Psoas muscle (tissue), 8 donors: ENCODE measurements around the gene HIBADH. TPM values are rescaled to one million over a fixed set of nuclear protein-coding genes. Genes with fewer than 3 reads are reported as not detected.

Experiments
- ATAC-seq, 4 donors: fragments of 200-7000 bp; cut with Tn5 transposase; one replicate each; pipeline ENCODE4 v1.9.1; 2020; ENCODE audit warnings: moderate library complexity in 3 of 4, mild to moderate bottlenecking in 2 of 4
- DNase-seq, 2 donors: peaks; one replicate each; pipeline ENCODE4 v3.0.0-alpha.2; 2020
- H3K27ac ChIP-seq: fragments of 200-600 bp; one replicate; pipeline ENCODE4 v1.8.0; 2022
- H3K27me3 ChIP-seq, 3 donors: fragments of 200-600 bp in 1 of 3; one replicate each; pipeline versions ENCODE4 v1.6.1 to v1.8.0; 2013 to 2022; ENCODE audit warnings: low read length in 2 of 3, mild to moderate bottlenecking in 2 of 3, moderate library complexity in 1 of 3; ENCODE audit not compliant: insufficient read depth in 3 of 3
- H3K36me3 ChIP-seq, 2 donors: fragments of 200-600 bp in 1 of 2; one replicate each; pipeline versions ENCODE4 v1.6.1 to v1.8.0; 2013 to 2022; ENCODE audit warnings: low read depth in 1 of 2, mild to moderate bottlenecking in 1 of 2, moderate library complexity in 1 of 2; ENCODE audit not compliant: insufficient read depth in 1 of 2
- H3K4me1 ChIP-seq: fragments of 200-600 bp; one replicate; pipeline ENCODE4 v1.8.0; 2022
- H3K4me3 ChIP-seq: fragments of 200-600 bp; one replicate; pipeline ENCODE4 v1.8.0; 2022; ENCODE audit warnings: mild to moderate bottlenecking
- H3K9me3 ChIP-seq: fragments of 200-600 bp; one replicate; pipeline ENCODE4 v1.8.0; 2022
- WGBS, 3 donors: extraction: QIAGEN DNeasy Blood & Tissue Kit; methylation state at CpG; one replicate each; pipeline versions ENCODE4 v1.1.6 to v1.1.7; 2013; 5-methylcytosine and 5-hydroxymethylcytosine counted together
- intact Hi-C, 2 donors: fragments of 100-400 bp; cut with DNase I; formaldehyde crosslinking; loops; one replicate each; pipeline versions ENCODE4 v1.11.0 to v1.14.2; 2022
- polyA plus RNA-seq, 3 donors: library from polyadenylated mRNA; stranded (reverse); fragments of 200-250 nt; gene quantifications; one replicate each; pipeline ENCODE4 v1.2.3, GENCODE V29; 2013
- total RNA-seq, 4 donors: library from RNA; stranded (reverse); fragmentation: NEBNext Ultra II Directional in 2 of 4; extraction: Animal tissue kit (Norgen Biotek cat#: 25700) in 2 of 4; gene quantifications; one replicate each; pipeline versions ENCODE4 v1.2.1 to v1.2.4, GENCODE V29; 2021 to 2023
- TF ChIP-seq, protein P1 (sequence below): fragments of 200-600 bp; IDR thresholded peaks from one replicate; pipeline ENCODE4 v1.8.0; 2022; ENCODE audit warnings: antibody characterized with exemption
- donor health status: healthy with polysubstance abuse.
- donor health status: DM: no; HTN: no; CAD: no; lungs with moderate emphysema.
- donor health status: Bipolar disorder and iron deficiency.
- donor health status: healthy.
- donor health status: DM: yes; HTN: yes; CAD: no.
- donor health status: DM: no; HTN: no; CAD: no.
- donor health status: DM: no; HTN: no; CAD: no.
- donor health status: DM: yes; HTN: yes; CAD: no.

The HIBADH gene
- total and polyA plus RNA-seq, 7 donors: 25.2 to 67.7 (median 44.5) TPM

DNA sequence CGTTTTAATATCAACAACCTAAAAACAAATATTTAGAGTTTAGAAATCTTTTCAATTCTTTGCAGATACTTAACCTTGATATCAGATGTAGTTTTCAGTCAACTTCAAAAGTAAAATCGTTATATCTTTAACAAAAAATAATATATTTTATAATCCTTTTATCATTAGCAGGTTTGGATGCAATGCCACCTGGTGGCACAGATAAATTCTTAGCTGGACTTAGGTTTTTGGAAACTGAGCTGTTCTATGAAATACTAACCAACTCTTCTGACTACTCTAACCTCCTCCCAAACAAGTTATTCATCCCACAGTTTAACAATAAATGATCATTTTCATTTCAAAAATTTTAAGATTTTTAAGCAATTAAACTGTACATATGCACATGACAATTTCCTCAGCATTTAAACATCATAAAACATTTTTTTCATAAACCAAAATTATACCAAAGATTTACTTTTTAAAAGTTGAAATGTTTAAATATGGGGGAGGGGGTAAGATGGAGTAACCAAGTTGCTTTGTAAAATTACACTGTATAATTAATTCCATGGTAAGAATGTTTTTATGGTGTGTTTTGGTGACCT lies 56.9 kb downstream of the HIBADH start:
- ATAC-seq (no peak), DNase-seq (no peak)
- Histone ChIP-seq H3K27ac (no peak overlapping the region), H3K27me3 (no peaks in the 10 kb centered on the region), H3K4me3 (no peak overlapping the region), H3K4me1 (peaks cover 8% of the 10 kb centered on the region), H3K9me3 (no peaks in the 10 kb centered on the region), H3K36me3 (no peaks in the 10 kb centered on the region)
- intact Hi-C loops: no loop called here
- TF ChIP-seq, protein P1, sequence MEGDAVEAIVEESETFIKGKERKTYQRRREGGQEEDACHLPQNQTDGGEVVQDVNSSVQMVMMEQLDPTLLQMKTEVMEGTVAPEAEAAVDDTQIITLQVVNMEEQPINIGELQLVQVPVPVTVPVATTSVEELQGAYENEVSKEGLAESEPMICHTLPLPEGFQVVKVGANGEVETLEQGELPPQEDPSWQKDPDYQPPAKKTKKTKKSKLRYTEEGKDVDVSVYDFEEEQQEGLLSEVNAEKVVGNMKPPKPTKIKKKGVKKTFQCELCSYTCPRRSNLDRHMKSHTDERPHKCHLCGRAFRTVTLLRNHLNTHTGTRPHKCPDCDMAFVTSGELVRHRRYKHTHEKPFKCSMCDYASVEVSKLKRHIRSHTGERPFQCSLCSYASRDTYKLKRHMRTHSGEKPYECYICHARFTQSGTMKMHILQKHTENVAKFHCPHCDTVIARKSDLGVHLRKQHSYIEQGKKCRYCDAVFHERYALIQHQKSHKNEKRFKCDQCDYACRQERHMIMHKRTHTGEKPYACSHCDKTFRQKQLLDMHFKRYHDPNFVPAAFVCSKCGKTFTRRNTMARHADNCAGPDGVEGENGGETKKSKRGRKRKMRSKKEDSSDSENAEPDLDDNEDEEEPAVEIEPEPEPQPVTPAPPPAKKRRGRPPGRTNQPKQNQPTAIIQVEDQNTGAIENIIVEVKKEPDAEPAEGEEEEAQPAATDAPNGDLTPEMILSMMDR: peak; percentile 34
- WGBS, 3 donors: 39 to 47% (median 44%) methylated on average over 2 of the region's 2 CpGs

DNA sequence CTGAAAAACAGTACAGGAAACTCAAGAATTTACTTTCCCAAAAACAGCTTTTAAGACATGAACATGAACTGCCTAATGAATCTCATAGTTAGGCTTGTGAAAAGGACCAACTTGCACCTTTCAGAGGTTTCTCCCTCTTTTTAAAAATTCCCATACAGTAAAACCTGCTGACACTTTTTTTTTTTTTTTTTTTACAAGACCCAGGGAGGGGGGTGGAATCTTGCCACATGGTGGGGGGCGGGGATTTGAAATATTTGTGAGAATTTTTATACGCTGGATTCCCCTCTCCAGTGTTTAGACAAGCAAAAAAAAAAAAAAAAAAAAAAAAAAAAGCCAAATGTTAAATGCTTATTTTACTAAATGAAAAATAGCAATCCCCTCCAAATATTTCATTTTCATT lies 57.4 kb downstream of the HIBADH start:
- no peaks in the 10 kb centered on the region for H3K36me3 ChIP-seq
- ATAC-seq: no peak
- H3K9me3 ChIP-seq: no peaks in the 10 kb centered on the region
- peaks cover 8% of the 10 kb centered on the region for H3K4me1 ChIP-seq
- no peaks in the 10 kb centered on the region for H3K27me3 ChIP-seq
- DNase-seq: no peak
- no peak overlapping the region for H3K27ac ChIP-seq
- WGBS, 3 donors: 84 to 98% (median 88%) methylated on average over 2 of the region's 2 CpGs
- H3K4me3 ChIP-seq: no peak overlapping the region
- intact Hi-C loops: no loop called here
- TF ChIP-seq, protein P1: no peak

DNA sequence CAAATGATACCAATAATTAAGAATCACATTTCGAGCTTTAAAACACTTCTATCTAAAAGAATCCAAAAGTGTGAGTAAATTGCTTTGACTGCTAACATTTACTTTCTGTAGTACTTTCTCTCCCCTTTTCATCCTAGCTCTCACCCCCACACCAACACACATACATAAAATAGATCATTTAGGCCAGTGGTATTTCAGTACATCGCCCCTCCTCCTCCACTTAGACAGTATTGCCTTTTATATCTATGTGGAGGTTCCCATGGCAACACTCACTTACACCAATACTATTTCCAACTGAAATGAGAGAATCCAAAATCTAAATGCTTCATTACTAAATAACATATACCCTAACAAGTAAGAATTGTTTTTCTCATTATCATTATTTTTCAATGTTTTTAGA lies 58.9 kb downstream of the HIBADH start:
- no peaks in the 10 kb centered on the region for H3K27me3 ChIP-seq
- WGBS, 3 donors: 97 to 99% (median 98%) methylated on average over 2 of the region's 2 CpGs

DNA sequence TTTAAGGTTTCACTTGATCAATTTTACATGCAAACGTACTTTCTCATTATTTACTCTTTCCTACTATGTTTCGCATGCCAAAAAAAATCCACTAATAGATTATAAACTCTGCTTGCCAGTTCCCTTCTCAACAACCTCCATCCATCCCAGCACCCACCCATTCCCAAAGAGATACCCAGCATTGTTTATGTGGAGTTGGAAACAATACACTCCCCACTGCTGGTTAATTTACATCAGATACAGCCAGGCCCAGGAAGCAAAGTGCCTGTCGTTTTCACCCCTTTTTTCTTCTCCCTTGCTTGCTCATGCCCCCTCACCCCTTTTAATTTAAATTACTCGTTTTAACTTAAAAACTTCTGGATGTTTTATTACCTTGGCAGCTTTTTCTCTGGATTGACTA lies 59.9 kb downstream of the HIBADH start:
- Histone ChIP-seq H3K36me3 (no peaks in the 10 kb centered on the region), H3K4me1 (no peaks in the 10 kb centered on the region), H3K4me3 (no peak overlapping the region), H3K9me3 (no peaks in the 10 kb centered on the region), H3K27ac (no peak overlapping the region), H3K27me3 (no peaks in the 10 kb centered on the region)
- DNase-seq (no peak), ATAC-seq (no peak)
- TF ChIP-seq, protein P1: no peak
- intact Hi-C loops: no loop called here
- 62 to 77% (median 63%) methylated on average over 4 of the region's 4 CpGs for WGBS, 3 donors

More for the DNA sequence above, 58.9 kb downstream of the HIBADH start:
- Histone ChIP-seq H3K9me3 (no peaks in the 10 kb centered on the region), H3K4me1 (peaks cover under 1% of the 10 kb centered on the region), H3K4me3 (no peak overlapping the region), H3K27ac (no peak overlapping the region), H3K36me3 (no peaks in the 10 kb centered on the region)
- intact Hi-C loops: no loop called here
- DNase-seq (no peak), ATAC-seq (no peak)
- TF ChIP-seq, protein P1: no peak

DNA sequence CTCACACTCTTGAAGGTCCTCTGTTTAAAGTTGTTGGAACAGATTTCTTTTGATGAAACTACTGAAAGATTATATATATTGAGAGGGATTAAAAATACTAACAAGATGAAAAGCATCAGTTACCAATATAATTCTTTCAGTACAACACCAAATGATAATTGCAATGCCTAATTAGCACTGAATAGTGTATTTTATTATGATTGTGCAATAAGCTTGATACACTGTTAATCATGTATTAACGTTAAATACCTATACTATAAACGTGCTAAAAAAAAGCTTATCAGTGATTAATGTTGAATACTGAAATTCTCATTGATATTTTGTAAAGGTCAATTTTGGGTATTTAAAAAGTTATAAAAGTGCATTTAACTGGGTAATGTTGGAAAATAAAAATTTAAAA lies 61.5 kb downstream of the HIBADH start:
- TF ChIP-seq, protein P1: no peak
- Histone ChIP-seq H3K9me3 (no peaks in the 10 kb centered on the region), H3K27ac (no peak overlapping the region), H3K27me3 (no peaks in the 10 kb centered on the region), H3K4me1 (no peaks in the 10 kb centered on the region), H3K36me3 (no peaks in the 10 kb centered on the region), H3K4me3 (no peak overlapping the region)
- no peak for DNase-seq
- ATAC-seq: no peak
- intact Hi-C loops: no loop called here
- WGBS, 3 donors: 91 to 99% (median 96%) methylated on average over 2 of the region's 2 CpGs
